ENCODE results near the gene DENND1C. TPM values are rescaled to one million over a fixed set of nuclear protein-coding genes. Genes with fewer than 3 reads are reported as not detected.

The DENND1C gene
- polyA plus RNA-seq, 3 donors from 2014 or later: 29.0 to 120 (median 32.9) TPM

- H3K4me3 Mint-ChIP-seq: no peak overlapping the region
- H3K36me3 Mint-ChIP-seq: peaks cover 0 to 4% (median 0%) of the 10 kb centered on the region in 3 donors
- H3K27ac Mint-ChIP-seq: no peak overlapping the region
- H3K27me3 Mint-ChIP-seq (ENCODE audit: low read depth in 3 of 3): peaks cover 2 to 8% (median 8%) of the 10 kb centered on the region in 3 donors
- no peaks in the 10 kb centered on the region for H3K9me3 Mint-ChIP-seq
- peaks cover 0 to 8% of the 10 kb centered on the region in 2 donors for H3K4me1 Mint-ChIP-seq
- DNase-seq: no peak
These were observed 17.6 kb upstream of the DENND1C start for GRCh38 chr19:6499052-6499790.

- H3K4me3 Mint-ChIP-seq: no peak overlapping the region
- peak overlapping the region in 2 of 6 donors; percentile 29 to 56 for H3K27ac Mint-ChIP-seq
- H3K4me1 Mint-ChIP-seq: peaks cover 0 to 6% of the 10 kb centered on the region in 2 donors
- peaks cover 2 to 8% (median 6%) of the 10 kb centered on the region in 3 donors for H3K27me3 Mint-ChIP-seq (ENCODE audit: low read depth in 3 of 3)
- no peaks in the 10 kb centered on the region for H3K9me3 Mint-ChIP-seq
- peaks cover 0 to 4% (median 0%) of the 10 kb centered on the region in 3 donors for H3K36me3 Mint-ChIP-seq
- no peak for DNase-seq
These were observed 16.9 kb upstream of the DENND1C start for GRCh38 chr19:6498294-6499036.

- DNase-seq: no peak
- Mint-ChIP-seq H3K36me3 (peaks cover 0 to 4% (median 0%) of the 10 kb centered on the region in 3 donors), H3K27ac (no peak overlapping the region), H3K4me1 (no peaks in the 10 kb centered on the region), H3K4me3 (no peak overlapping the region), H3K9me3 (no peaks in the 10 kb centered on the region), H3K27me3 (ENCODE audit: low read depth in 3 of 3) (peaks cover 0 to 7% (median 1%) of the 10 kb centered on the region in 3 donors)
These were observed 14.4 kb upstream of the DENND1C start for GRCh38 chr19:6495947-6496346.

- peaks cover 0 to 3% (median 1%) of the 10 kb centered on the region in 3 donors for H3K27me3 Mint-ChIP-seq (ENCODE audit: low read depth in 3 of 3)
- no peak overlapping the region for H3K4me3 Mint-ChIP-seq
- no peak overlapping the region for H3K27ac Mint-ChIP-seq
- H3K9me3 Mint-ChIP-seq: no peaks in the 10 kb centered on the region
- peaks cover 8% of the 10 kb centered on the region in 2 donors for H3K4me1 Mint-ChIP-seq
- H3K36me3 Mint-ChIP-seq: peaks cover 0 to 2% (median 0%) of the 10 kb centered on the region in 3 donors
- no peak for DNase-seq
These were observed 12.9 kb upstream of the DENND1C start for GRCh38 chr19:6494438-6495036.

GRCh38 chr19:6491802-6492592 is 10.4 kb upstream of the DENND1C start:
- Mint-ChIP-seq H3K4me1 (peaks cover 12 to 13% of the 10 kb centered on the region in 2 donors), H3K27ac (peak overlapping the region in 3 of 6 donors; percentile 26 to 75 (median 51)), H3K36me3 (no peaks in the 10 kb centered on the region), H3K27me3 (ENCODE audit: low read depth in 3 of 3) (peaks cover 0 to 2% (median 0%) of the 10 kb centered on the region in 3 donors), H3K4me3 (peak overlapping the region in 1 of 5 donors; percentile 11), H3K9me3 (no peaks in the 10 kb centered on the region)
- no peak for DNase-seq

- peak overlapping the region; percentile 52 to 87 (median 68) for H3K4me3 Mint-ChIP-seq
- DNase-seq: no peak
These were observed 8.5 kb upstream of the DENND1C start for GRCh38 chr19:6490134-6490533.

GRCh38 chr19:6489278-6490061 is 7.9 kb upstream of the DENND1C start:
- Mint-ChIP-seq H3K27ac (peak overlapping the region; percentile 62 to 93 (median 86)), H3K27me3 (ENCODE audit: low read depth in 3 of 3) (peaks cover 0 to 2% (median 0%) of the 10 kb centered on the region in 3 donors), H3K36me3 (no peaks in the 10 kb centered on the region), H3K4me1 (peaks cover 12 to 13% of the 10 kb centered on the region in 2 donors), H3K4me3 (peak overlapping the region; percentile 52 to 87 (median 68)), H3K9me3 (no peaks in the 10 kb centered on the region)
- peak in 1 of 3 donors; percentile 29 for DNase-seq

More at GRCh38 chr19:6490134-6490533, 8.5 kb upstream of the DENND1C start:
- Mint-ChIP-seq H3K36me3 (no peaks in the 10 kb centered on the region), H3K27me3 (ENCODE audit: low read depth in 3 of 3) (peaks cover 0 to 2% (median 0%) of the 10 kb centered on the region in 3 donors), H3K27ac (peak overlapping the region; percentile 62 to 93 (median 86)), H3K9me3 (no peaks in the 10 kb centered on the region), H3K4me1 (peaks cover 12 to 13% of the 10 kb centered on the region in 2 donors)

GRCh38 chr19:6484831-6485230 is 3.2 kb upstream of the DENND1C start:
- no peak overlapping the region for H3K27ac Mint-ChIP-seq
- H3K4me1 Mint-ChIP-seq: peaks cover 49% of the 10 kb centered on the region in 2 donors
- no peak for DNase-seq
- H3K4me3 Mint-ChIP-seq: no peak overlapping the region
- H3K9me3 Mint-ChIP-seq: no peaks in the 10 kb centered on the region
- H3K36me3 Mint-ChIP-seq: peaks cover 0 to 4% (median 0%) of the 10 kb centered on the region in 3 donors
- H3K27me3 Mint-ChIP-seq (ENCODE audit: low read depth in 3 of 3): peaks cover 0 to 17% (median 4%) of the 10 kb centered on the region in 3 donors

GRCh38 chr19:6484230-6484629 is 2.6 kb upstream of the DENND1C start:
- Mint-ChIP-seq H3K9me3 (no peaks in the 10 kb centered on the region), H3K36me3 (peaks cover 0 to 4% (median 0%) of the 10 kb centered on the region in 3 donors), H3K4me1 (peaks cover 44 to 45% of the 10 kb centered on the region in 2 donors), H3K27me3 (ENCODE audit: low read depth in 3 of 3) (peaks cover 0 to 17% (median 4%) of the 10 kb centered on the region in 3 donors), H3K27ac (peak overlapping the region in 3 of 6 donors; percentile 72 to 99 (median 99)), H3K4me3 (no peak overlapping the region)
- no peak for DNase-seq

GRCh38 chr19:6483235-6483634 is 1.6 kb upstream of the DENND1C start:
- Mint-ChIP-seq H3K27ac (peak overlapping the region; percentile 99 to 100 (median 99)), H3K36me3 (peaks cover 0 to 4% (median 0%) of the 10 kb centered on the region in 3 donors), H3K4me3 (peak overlapping the region in 3 of 5 donors; percentile 34 to 72 (median 67)), H3K27me3 (ENCODE audit: low read depth in 3 of 3) (peaks cover 0 to 17% (median 4%) of the 10 kb centered on the region in 3 donors), H3K9me3 (no peaks in the 10 kb centered on the region), H3K4me1 (peaks cover 42 to 43% of the 10 kb centered on the region in 2 donors)
- DNase-seq: no peak

- no peaks in the 10 kb centered on the region for H3K9me3 Mint-ChIP-seq
- H3K4me1 Mint-ChIP-seq: peaks cover 42 to 43% of the 10 kb centered on the region in 2 donors
- no peak for DNase-seq
- H3K36me3 Mint-ChIP-seq: peaks cover 0 to 4% (median 0%) of the 10 kb centered on the region in 3 donors
- peaks cover 0 to 16% (median 4%) of the 10 kb centered on the region in 3 donors for H3K27me3 Mint-ChIP-seq (ENCODE audit: low read depth in 3 of 3)
- peak overlapping the region; percentile 99 to 100 (median 99) for H3K27ac Mint-ChIP-seq
- H3K4me3 Mint-ChIP-seq: peak overlapping the region; percentile 93 to 99 (median 98)
These were observed 728 bp upstream of the DENND1C start for GRCh38 chr19:6482343-6482686.

- DNase-seq: peak; percentile 46 to 56 (median 54)
- Mint-ChIP-seq H3K4me3 (peak overlapping the region; percentile 93 to 99 (median 98)), H3K27ac (peak overlapping the region; percentile 99 to 100 (median 99)), H3K4me1 (peaks cover 42 to 43% of the 10 kb centered on the region in 2 donors), H3K36me3 (peaks cover 0 to 8% (median 0%) of the 10 kb centered on the region in 3 donors), H3K27me3 (ENCODE audit: low read depth in 3 of 3) (peaks cover 0 to 15% (median 4%) of the 10 kb centered on the region in 3 donors), H3K9me3 (no peaks in the 10 kb centered on the region)
These were observed 655 bp downstream of the DENND1C start for GRCh38 chr19:6480848-6481415.

Measured in immature natural killer cell (primary cell).